A549 (cell line): ENCODE data around the gene EHD3. TPM values are rescaled to one million over a fixed set of nuclear protein-coding genes. Genes with fewer than 3 reads are reported as not detected.

Source experiments
- ATAC-seq, 2 experiments: fragments of 200-7000 bp in 1 of 2; fragments of >200 bp in 1 of 2; cut with Nextera tagmentation in 1 of 2; cut with Tn5 transposase in 1 of 2; 3 replicates each; pipeline versions ENCODE4 v1.8.0 to v1.9.1; 2018 to 2020; ENCODE audit warnings: mild to moderate bottlenecking in 1 of 2, moderate library complexity in 1 of 2
- CTCF ChIA-PET: fragments of 300-600 bp; sonication (Branson Sonifier 250); formaldehyde crosslinking; extraction: SDS; loops from one replicate; lab custom pipeline; 2021; ENCODE audit warnings: antibody characterized with exemption, inconsistent platforms; lab: Yijun Ruan, JAX
- POLR2A ChIA-PET: fragments of 350-600 bp; formaldehyde crosslinking; extraction: SDS; loops from one replicate; lab custom pipeline; 2021; ENCODE audit warnings: antibody characterized with exemption, inconsistent platforms; lab: Yijun Ruan, JAX
- DNase-seq, 2 experiments: peaks; one replicate each; pipeline versions ENCODE4 v3.0.0 to v3.0.0-alpha.2; 2011 to 2016; ENCODE audit warnings: low read depth in 1 of 2, low spot score in 1 of 2
- FAIRE-seq: peaks from 2 replicates; lab custom pipeline; 2011; peaks lifted over from hg19 to GRCh38; lab: Jason Lieb, UNC
- H3K27ac ChIP-seq, 2 experiments: fragments of >200 bp; sonication (Bioruptor Twin); formaldehyde crosslinking; 3 replicates each; pipeline ENCODE4 v1.5.1; 2016 to 2017
- H3K4me1 ChIP-seq: fragments of >200 bp; sonication (Bioruptor Twin); formaldehyde crosslinking; 3 replicates; pipeline ENCODE4 v1.6.1; 2016
- H3K4me2 ChIP-seq: fragments of >200 bp; sonication (Bioruptor Twin); formaldehyde crosslinking; 3 replicates; pipeline ENCODE4 v1.6.1; 2016
- H3K4me3 ChIP-seq: fragments of >200 bp; sonication (Bioruptor Twin); formaldehyde crosslinking; 3 replicates; pipeline ENCODE4 v1.5.1; 2016
- H3K9me3 ChIP-seq: fragments of >200 bp; sonication (Bioruptor Twin); formaldehyde crosslinking; 3 replicates; pipeline ENCODE4 v1.6.1; 2016
- BHLHE40 ChIP-seq: IDR thresholded peaks from 2 replicates; pipeline ENCODE4 v1.6.1; 2012; ENCODE audit warnings: low read depth, low read length, inconsistent platforms
- EHF ChIP-seq: fragments of 250-450 bp; sonication (Bioruptor Pico); IDR thresholded peaks from 2 replicates; pipeline ENCODE4 v1.5.0; 2020; ENCODE audit warnings: mild to moderate bottlenecking
- EHMT2 ChIP-seq: fragments of 200-600 bp; sonication (generic); IDR thresholded peaks from 2 replicates; pipeline ENCODE4 v1.6.1; 2016; ENCODE audit warnings: antibody characterized with exemption, low read depth, mild to moderate bottlenecking, moderate library complexity
- ELK1 ChIP-seq: fragments of 150-350 bp; IDR thresholded peaks from 2 replicates; pipeline ENCODE4 v1.6.1; 2014; ENCODE audit warnings: low read depth, mild to moderate bottlenecking, low read length
- ESRRA ChIP-seq: fragments of 150-350 bp; IDR thresholded peaks from 2 replicates; pipeline ENCODE4 v1.6.1; 2014; ENCODE audit warnings: mild to moderate bottlenecking, low read length, borderline replicate concordance
- HDAC2 ChIP-seq: fragments of 200-600 bp; sonication (generic); IDR thresholded peaks from 2 replicates; pipeline ENCODE4 v1.6.1; 2016
- HEYL ChIP-seq: fragments of 250-450 bp; sonication (Bioruptor Pico); IDR thresholded peaks from 2 replicates; pipeline ENCODE4 v1.8.0; 2021; ENCODE audit warnings: mild to moderate bottlenecking, moderate library complexity
- HOXB13 ChIP-seq: fragments of 250-450 bp; sonication (Bioruptor Pico); IDR thresholded peaks from 2 replicates; pipeline ENCODE4 v1.5.0; 2020; ENCODE audit warnings: low read depth, mild to moderate bottlenecking, moderate library complexity
- MAFK ChIP-seq: fragments of 450-650 bp; IDR thresholded peaks from 2 replicates; pipeline ENCODE4 v1.6.1; 2014; ENCODE audit not compliant: partially characterized antibody
- MYC ChIP-seq: IDR thresholded peaks from 2 replicates; pipeline ENCODE4 v1.6.1; 2012; ENCODE audit warnings: mild to moderate bottlenecking, inconsistent platforms, low read length, improper control_type of control experiment, borderline replicate concordance
- NFE2L2 ChIP-seq: fragments of 150-350 bp; conservative IDR thresholded peaks from 2 replicates; pipeline ENCODE4 v1.6.1; 2014; ENCODE audit warnings: low read length
- NPAS2 ChIP-seq: fragments of 250-450 bp; sonication (Bioruptor Pico); IDR thresholded peaks from 2 replicates; pipeline ENCODE4 v1.8.0; 2022; ENCODE audit warnings: mild to moderate bottlenecking, moderate library complexity, borderline replicate concordance
- PHF8 ChIP-seq: fragments of 200-600 bp; sonication (generic); IDR thresholded peaks from 2 replicates; pipeline ENCODE4 v1.6.1; 2016; ENCODE audit warnings: low read depth, mild to moderate bottlenecking, antibody characterized with exemption, moderate library complexity, borderline replicate concordance
- POLR2A ChIP-seq: IDR thresholded peaks from 2 replicates; pipeline ENCODE4 v1.6.1; 2012; ENCODE audit warnings: mild to moderate bottlenecking, low read length
- RAD21 ChIP-seq, 2 experiments: fragments of >200 bp in 1 of 2; sonication (Bioruptor Twin) in 1 of 2; formaldehyde crosslinking in 1 of 2; IDR thresholded peaks in 1 of 2; conservative IDR thresholded peaks in 1 of 2; 2 replicates in 1 of 2; 3 replicates in 1 of 2; pipeline ENCODE4 v1.6.1; 2012 to 2018; ENCODE audit warnings: inconsistent platforms in 1 of 2
- RFX5 ChIP-seq: fragments of 450-650 bp; IDR thresholded peaks from 2 replicates; pipeline ENCODE4 v1.7.1; 2014; ENCODE audit warnings: antibody characterized with exemption, mild to moderate bottlenecking, moderate library complexity
- TFCP2L1 ChIP-seq: fragments of 250-450 bp; sonication (Bioruptor Pico); IDR thresholded peaks from 2 replicates; pipeline ENCODE4 v1.5.0; 2021; ENCODE audit warnings: mild to moderate bottlenecking
- TP53 ChIP-seq: fragments of 250-450 bp; sonication (Bioruptor Pico); IDR thresholded peaks from 2 replicates; pipeline ENCODE4 v1.5.0; 2021; ENCODE audit warnings: mild to moderate bottlenecking, moderate library complexity
- ZC3H11A ChIP-seq: fragments of 450-650 bp; IDR thresholded peaks from 2 replicates; pipeline ENCODE4 v1.6.1; 2014; ENCODE audit warnings: antibody characterized with exemption, mild to moderate bottlenecking
- ZFP36 ChIP-seq: fragments of 450-650 bp; IDR thresholded peaks from 2 replicates; pipeline ENCODE4 v1.6.1; 2014; ENCODE audit warnings: borderline replicate concordance; ENCODE audit not compliant: partially characterized antibody
- ZSCAN20 ChIP-seq: fragments of 250-450 bp; sonication (Bioruptor Pico); IDR thresholded peaks from 2 replicates; pipeline ENCODE4 v1.8.0; 2022; ENCODE audit warnings: mild to moderate bottlenecking, moderate library complexity
- WGBS: methylation state at CpG from one replicate; pipeline ENCODE4 v1.1.6; 2017; ENCODE audit errors: missing lambda C conversion rate; 5-methylcytosine and 5-hydroxymethylcytosine counted together
- polyA plus RNA-seq, 4 experiments: library from polyadenylated mRNA; depleted of rRNA in 3 of 4; stranded (reverse); fragments of >200 nt; fragmentation: RNase III in 1 of 4; extraction: RNeasy Plus Mini Kit Qiagen cat#74134 plus additional on column Dnase treatment in 1 of 4; gene quantifications; 2 replicates in 3 of 4; 3 replicates in 1 of 4; pipeline ENCODE4 v1.2.3, GENCODE V29; 2011 to 2017
- TF ChIP-seq, protein P1 (sequence below): IDR thresholded peaks from 2 replicates; pipeline ENCODE4 v1.6.1; 2012
- TF ChIP-seq, protein P2 (sequence below): fragments of >200 bp; sonication (Bioruptor Twin); formaldehyde crosslinking; IDR thresholded peaks from 2 replicates; pipeline ENCODE4 v1.6.1; 2016
- TF ChIP-seq, protein P3 (sequence below): fragments of 250-450 bp; sonication (Bioruptor Pico); IDR thresholded peaks from 2 replicates; pipeline ENCODE4 v1.5.0; 2020; ENCODE audit warnings: low read depth, mild to moderate bottlenecking, moderate library complexity
- TF ChIP-seq, protein P4 (sequence below): fragments of >200 bp; sonication (Bioruptor Twin); formaldehyde crosslinking; IDR thresholded peaks from 3 replicates; pipeline ENCODE4 v1.5.1; 2016

The EHD3 gene
- polyA plus RNA-seq, 2 of the 4 experiments (the other 2 are of a cell fraction), result 8.7 to 10.6 TPM

- no peak for TF ChIP-seq ZSCAN20 (CRISPR knock-in tag)
- no peak for TF ChIP-seq NPAS2 (CRISPR knock-in tag)
- TF ChIP-seq, protein P1, sequence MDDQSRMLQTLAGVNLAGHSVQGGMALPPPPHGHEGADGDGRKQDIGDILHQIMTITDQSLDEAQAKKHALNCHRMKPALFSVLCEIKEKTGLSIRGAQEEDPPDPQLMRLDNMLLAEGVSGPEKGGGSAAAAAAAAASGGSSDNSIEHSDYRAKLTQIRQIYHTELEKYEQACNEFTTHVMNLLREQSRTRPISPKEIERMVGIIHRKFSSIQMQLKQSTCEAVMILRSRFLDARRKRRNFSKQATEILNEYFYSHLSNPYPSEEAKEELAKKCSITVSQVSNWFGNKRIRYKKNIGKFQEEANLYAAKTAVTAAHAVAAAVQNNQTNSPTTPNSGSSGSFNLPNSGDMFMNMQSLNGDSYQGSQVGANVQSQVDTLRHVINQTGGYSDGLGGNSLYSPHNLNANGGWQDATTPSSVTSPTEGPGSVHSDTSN, result no peak
- no peak for TF ChIP-seq ELK1
- no peak for TF ChIP-seq ZFP36
Measured at GRCh38 chr2:31226266-31226665, 7.7 kb upstream of the EHD3 start (continued).

DNA sequence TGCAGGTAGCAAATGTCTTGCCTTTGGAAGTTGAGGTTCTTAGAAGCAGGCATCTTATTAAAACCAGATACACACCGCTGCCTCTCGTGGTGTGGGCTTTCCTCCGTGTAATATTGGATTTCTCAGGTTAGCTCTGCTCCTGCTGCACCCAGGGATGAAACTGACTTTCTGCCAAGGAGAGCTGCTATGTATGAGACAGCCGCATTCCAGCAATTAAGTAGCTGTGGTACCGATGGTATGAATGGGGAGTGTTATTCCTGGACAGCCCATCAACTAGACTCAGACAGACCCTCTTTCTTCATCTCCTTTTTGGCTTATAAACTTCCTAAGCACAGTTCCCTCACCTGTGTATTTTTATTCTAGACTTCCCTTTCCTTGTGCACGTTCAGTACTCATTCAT is 6.8 kb upstream of the EHD3 start:
- ATAC-seq (peak in 1 of 2 experiments; percentile 40; a peak in 2 of 6 replicates), DNase-seq (no peak)

GRCh38 chr2:31227711-31228125 is 6.2 kb upstream of the EHD3 start:
- Histone ChIP-seq H3K4me2 (no peak overlapping the region), H3K4me3 (no peak overlapping the region), H3K27ac (no peak overlapping the region), H3K4me1 (no peaks in the 10 kb centered on the region), H3K9me3 (no peaks in the 10 kb centered on the region)
- ATAC-seq, result peak in 1 of 2 experiments; percentile 29; a peak in 1 of 6 replicates
- WGBS, result 78% methylated on average over 10 of the region's 10 CpGs
- no peak for DNase-seq
- no peak for TF ChIP-seq HOXB13 (CRISPR knock-in tag)
- TF ChIP-seq TFCP2L1 (CRISPR knock-in tag), result no peak
- TF ChIP-seq BHLHE40, result no peak
- peak; percentile 80 for TF ChIP-seq MAFK
- TF ChIP-seq RFX5, result no peak
- no peak for TF ChIP-seq HDAC2
- no peak for TF ChIP-seq TP53
- TF ChIP-seq EHMT2, result no peak
- no peak for FAIRE-seq
- ChIA-PET POLR2A (no interaction called here), CTCF (interaction anchor here (0.5 to 2.9 kb wide), 4 partner anchors 87 to 1576 kb away, joined by 3 to 12 read pairs (median 4); no protein-coding TSS in a partner anchor)

More for the DNA sequence above, 6.8 kb upstream of the EHD3 start:
- Histone ChIP-seq H3K4me1 (no peaks in the 10 kb centered on the region), H3K4me3 (no peak overlapping the region), H3K27ac (no peak overlapping the region), H3K9me3 (no peaks in the 10 kb centered on the region), H3K4me2 (no peak overlapping the region)
- no peak for FAIRE-seq
- TF ChIP-seq, protein P2, sequence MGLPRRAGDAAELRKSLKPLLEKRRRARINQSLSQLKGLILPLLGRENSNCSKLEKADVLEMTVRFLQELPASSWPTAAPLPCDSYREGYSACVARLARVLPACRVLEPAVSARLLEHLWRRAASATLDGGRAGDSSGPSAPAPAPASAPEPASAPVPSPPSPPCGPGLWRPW, result no peak
- no peak for TF ChIP-seq ZC3H11A
- TF ChIP-seq POLR2A, result no peak
- TF ChIP-seq ESRRA, result no peak
- TF ChIP-seq, protein P3, sequence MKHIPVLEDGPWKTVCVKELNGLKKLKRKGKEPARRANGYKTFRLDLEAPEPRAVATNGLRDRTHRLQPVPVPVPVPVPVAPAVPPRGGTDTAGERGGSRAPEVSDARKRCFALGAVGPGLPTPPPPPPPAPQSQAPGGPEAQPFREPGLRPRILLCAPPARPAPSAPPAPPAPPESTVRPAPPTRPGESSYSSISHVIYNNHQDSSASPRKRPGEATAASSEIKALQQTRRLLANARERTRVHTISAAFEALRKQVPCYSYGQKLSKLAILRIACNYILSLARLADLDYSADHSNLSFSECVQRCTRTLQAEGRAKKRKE, result no peak
- no peak for TF ChIP-seq MAFK
- TF ChIP-seq, protein P1, result no peak
- TF ChIP-seq, protein P4, sequence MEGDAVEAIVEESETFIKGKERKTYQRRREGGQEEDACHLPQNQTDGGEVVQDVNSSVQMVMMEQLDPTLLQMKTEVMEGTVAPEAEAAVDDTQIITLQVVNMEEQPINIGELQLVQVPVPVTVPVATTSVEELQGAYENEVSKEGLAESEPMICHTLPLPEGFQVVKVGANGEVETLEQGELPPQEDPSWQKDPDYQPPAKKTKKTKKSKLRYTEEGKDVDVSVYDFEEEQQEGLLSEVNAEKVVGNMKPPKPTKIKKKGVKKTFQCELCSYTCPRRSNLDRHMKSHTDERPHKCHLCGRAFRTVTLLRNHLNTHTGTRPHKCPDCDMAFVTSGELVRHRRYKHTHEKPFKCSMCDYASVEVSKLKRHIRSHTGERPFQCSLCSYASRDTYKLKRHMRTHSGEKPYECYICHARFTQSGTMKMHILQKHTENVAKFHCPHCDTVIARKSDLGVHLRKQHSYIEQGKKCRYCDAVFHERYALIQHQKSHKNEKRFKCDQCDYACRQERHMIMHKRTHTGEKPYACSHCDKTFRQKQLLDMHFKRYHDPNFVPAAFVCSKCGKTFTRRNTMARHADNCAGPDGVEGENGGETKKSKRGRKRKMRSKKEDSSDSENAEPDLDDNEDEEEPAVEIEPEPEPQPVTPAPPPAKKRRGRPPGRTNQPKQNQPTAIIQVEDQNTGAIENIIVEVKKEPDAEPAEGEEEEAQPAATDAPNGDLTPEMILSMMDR, result no peak
- TF ChIP-seq NFE2L2, result no peak
- TF ChIP-seq HOXB13 (CRISPR knock-in tag), result no peak
- TF ChIP-seq EHF, result no peak
- no peak for TF ChIP-seq PHF8
- no peak for TF ChIP-seq RAD21 (conservative IDR thresholded peaks at IDR 0.05 in 1 of 2, IDR thresholded peaks at IDR 0.05 in 1 of 2)
- TF ChIP-seq HEYL, result no peak
- TF ChIP-seq MYC, result no peak
- ChIA-PET CTCF (interaction anchor here (1.4 to 2.9 kb wide), 2 partner anchors 107 to 516 kb away, joined by 3 to 12 read pairs; no protein-coding TSS in a partner anchor), POLR2A (no interaction called here)
- WGBS, result 37% methylated on average over 6 of the region's 6 CpGs
